Suprapubic skin (tissue), 4 donors: ENCODE results near the gene HMGCR. TPM values are rescaled to one million over a fixed set of nuclear protein-coding genes. Genes with fewer than 3 reads are reported as not detected.
"Not testable (repeated sequence)": the region's sequence is repeated elsewhere in the genome, so short reads cannot be mapped to it uniquely, and the experiment has no call there.

Experiments
- DNase-seq, 2 donors: peaks; one replicate each; pipeline ENCODE4 v3.0.0-alpha.2; 2019; ENCODE audit warnings: low spot score in 2 of 2
- H3K27ac ChIP-seq: fragments of 200-600 bp; sonication (generic); one replicate; pipeline ENCODE4 v1.5.1; 2019
- H3K27me3 ChIP-seq: fragments of 200-600 bp; sonication (generic); one replicate; pipeline ENCODE4 v1.5.1; 2019
- H3K36me3 ChIP-seq: fragments of 200-600 bp; sonication (generic); one replicate; pipeline ENCODE4 v1.5.1; 2019
- H3K4me1 ChIP-seq: fragments of 200-600 bp; sonication (generic); one replicate; pipeline ENCODE4 v1.5.1; 2019
- H3K4me3 ChIP-seq: fragments of 200-600 bp; sonication (generic); one replicate; pipeline ENCODE4 v1.5.1; 2019; ENCODE audit warnings: mild to moderate bottlenecking
- H3K9me3 ChIP-seq: fragments of 200-600 bp; sonication (generic); one replicate; pipeline ENCODE4 v1.5.1; 2019
- EP300 ChIP-seq: sonication (generic); formaldehyde crosslinking; IDR thresholded peaks from one replicate; pipeline ENCODE4 v1.6.1; 2017; ENCODE audit warnings: antibody characterized with exemption
- POLR2A ChIP-seq, 2 donors: fragments of 450-650 bp; IDR thresholded peaks; one replicate each; pipeline ENCODE4 v1.6.1; 2017; ENCODE audit warnings: antibody characterized with exemption in 2 of 2, mild to moderate bottlenecking in 2 of 2, moderate library complexity in 2 of 2
- POLR2AphosphoS5 ChIP-seq, 3 donors: sonication (generic); formaldehyde crosslinking; IDR thresholded peaks; one replicate each; pipeline ENCODE4 v1.6.1; 2017; ENCODE audit warnings: antibody characterized with exemption in 3 of 3
- WGBS: methylation state at CpG from one replicate; pipeline ENCODE4 v1.1.5; 2018; 5-methylcytosine and 5-hydroxymethylcytosine counted together
- total RNA-seq, 4 donors: library from RNA; depleted of rRNA; stranded (reverse); fragments of >200 nt; gene quantifications; one replicate each; pipeline ENCODE4 v1.1.0, GENCODE V29; 2016
- TF ChIP-seq, protein P1 (sequence below), 2 donors: fragments of 200-600 bp in 1 of 2; fragments of 450-650 bp in 1 of 2; sonication (generic) in 1 of 2; IDR thresholded peaks; one replicate each; pipeline ENCODE4 v1.5.1; 2016 to 2019; ENCODE audit warnings: antibody characterized with exemption in 2 of 2, mild to moderate bottlenecking in 1 of 2, moderate library complexity in 1 of 2

Gene HMGCR
- total RNA-seq, 4 donors from 2014 or later: 72.4 to 292 (median 96.2) TPM

DNA sequence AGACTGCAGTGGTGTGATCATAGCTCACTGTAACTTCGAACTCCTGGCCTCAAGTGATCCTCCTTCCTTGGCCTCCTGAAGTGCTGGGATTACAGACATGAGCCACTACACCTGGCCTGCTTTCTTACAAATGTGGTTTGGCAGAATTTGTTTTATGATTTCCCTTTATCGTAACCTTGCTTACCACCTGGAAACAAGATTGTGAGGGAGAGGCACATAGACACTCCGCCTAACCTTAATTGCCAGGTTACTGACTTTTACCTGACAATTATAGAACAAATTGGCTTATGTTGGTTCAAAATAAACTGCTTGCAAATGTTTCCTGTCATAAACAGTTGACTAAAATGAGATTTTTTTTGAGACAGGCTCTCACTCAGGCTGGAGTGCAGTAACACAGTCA lies 26.8 kb upstream of the HMGCR start:
- no peak for TF ChIP-seq EP300
- no peak for TF ChIP-seq POLR2A (IDR thresholded peaks at IDR 0.05)
- TF ChIP-seq, protein P1, sequence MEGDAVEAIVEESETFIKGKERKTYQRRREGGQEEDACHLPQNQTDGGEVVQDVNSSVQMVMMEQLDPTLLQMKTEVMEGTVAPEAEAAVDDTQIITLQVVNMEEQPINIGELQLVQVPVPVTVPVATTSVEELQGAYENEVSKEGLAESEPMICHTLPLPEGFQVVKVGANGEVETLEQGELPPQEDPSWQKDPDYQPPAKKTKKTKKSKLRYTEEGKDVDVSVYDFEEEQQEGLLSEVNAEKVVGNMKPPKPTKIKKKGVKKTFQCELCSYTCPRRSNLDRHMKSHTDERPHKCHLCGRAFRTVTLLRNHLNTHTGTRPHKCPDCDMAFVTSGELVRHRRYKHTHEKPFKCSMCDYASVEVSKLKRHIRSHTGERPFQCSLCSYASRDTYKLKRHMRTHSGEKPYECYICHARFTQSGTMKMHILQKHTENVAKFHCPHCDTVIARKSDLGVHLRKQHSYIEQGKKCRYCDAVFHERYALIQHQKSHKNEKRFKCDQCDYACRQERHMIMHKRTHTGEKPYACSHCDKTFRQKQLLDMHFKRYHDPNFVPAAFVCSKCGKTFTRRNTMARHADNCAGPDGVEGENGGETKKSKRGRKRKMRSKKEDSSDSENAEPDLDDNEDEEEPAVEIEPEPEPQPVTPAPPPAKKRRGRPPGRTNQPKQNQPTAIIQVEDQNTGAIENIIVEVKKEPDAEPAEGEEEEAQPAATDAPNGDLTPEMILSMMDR (IDR thresholded peaks at IDR 0.05): no peak
- no peak for TF ChIP-seq POLR2AphosphoS5 (IDR thresholded peaks at IDR 0.05)
- Histone ChIP-seq H3K4me1 (no peaks in the 10 kb centered on the region), H3K36me3 (no peaks in the 10 kb centered on the region), H3K9me3 (no peaks in the 10 kb centered on the region), H3K27me3 (no peaks in the 10 kb centered on the region), H3K27ac (no peak overlapping the region), H3K4me3 (no peak overlapping the region)
- no peak for DNase-seq
- 88% methylated on average over 3 of the region's 3 CpGs for WGBS

DNA sequence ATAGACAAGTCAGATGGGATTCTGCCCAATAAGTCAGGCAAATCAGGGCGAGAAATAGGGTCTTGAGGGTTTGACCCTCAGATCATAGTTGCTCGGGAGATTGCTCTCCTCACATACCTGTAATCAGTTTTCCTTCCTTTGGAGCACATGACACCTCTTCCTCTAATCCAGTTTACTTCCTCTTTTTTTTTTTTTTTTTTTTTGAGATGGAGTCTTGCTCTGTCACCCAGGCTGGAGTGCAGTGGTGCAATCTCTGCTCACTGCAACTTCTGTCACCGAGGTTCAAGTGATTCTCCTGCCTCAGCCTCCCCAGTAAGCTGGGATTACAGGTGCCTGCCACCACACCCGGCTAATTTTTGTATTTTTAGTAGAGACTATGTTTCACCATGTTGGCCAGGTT lies 17.9 kb upstream of the HMGCR start:
- H3K9me3 ChIP-seq, H3K4me3 ChIP-seq, DNase-seq, H3K27ac ChIP-seq, H3K27me3 ChIP-seq, H3K36me3 ChIP-seq, H3K4me1 ChIP-seq: not testable (repeated sequence)
- WGBS: 86% methylated on average over 4 of the region's 4 CpGs

DNA sequence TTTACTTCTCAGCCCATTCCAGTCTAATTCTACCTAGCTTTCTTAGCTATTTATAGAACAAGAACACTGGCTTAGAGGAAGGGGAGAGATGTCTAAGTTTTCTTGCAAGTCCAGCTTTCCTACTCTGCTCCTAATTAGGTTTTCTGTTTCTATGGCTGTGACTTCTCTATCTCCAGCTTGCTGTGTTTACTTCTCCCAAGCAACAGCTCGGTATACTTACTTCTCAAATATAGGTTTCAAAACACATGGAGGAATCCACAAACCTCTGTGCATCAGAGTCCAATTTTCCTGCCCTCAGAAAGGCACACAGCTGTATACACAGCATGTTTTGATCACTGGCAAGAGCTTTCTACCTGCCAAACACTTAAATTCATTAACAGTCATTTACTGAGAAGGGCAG lies 17.4 kb upstream of the HMGCR start:
- H3K4me3 ChIP-seq: no peak overlapping the region
- no peak for DNase-seq
- H3K36me3 ChIP-seq: no peaks in the 10 kb centered on the region
- H3K27me3 ChIP-seq: no peaks in the 10 kb centered on the region
- H3K27ac ChIP-seq: no peak overlapping the region
- no peak for TF ChIP-seq POLR2AphosphoS5 (IDR thresholded peaks at IDR 0.05)
- TF ChIP-seq, protein P1 (IDR thresholded peaks at IDR 0.05): no peak
- TF ChIP-seq EP300: no peak
- no peak for TF ChIP-seq POLR2A (IDR thresholded peaks at IDR 0.05)
- H3K9me3 ChIP-seq: no peaks in the 10 kb centered on the region
- H3K4me1 ChIP-seq: peaks cover 7% of the 10 kb centered on the region
- 52% methylated on average over 1 of the region's 1 CpG for WGBS

DNA sequence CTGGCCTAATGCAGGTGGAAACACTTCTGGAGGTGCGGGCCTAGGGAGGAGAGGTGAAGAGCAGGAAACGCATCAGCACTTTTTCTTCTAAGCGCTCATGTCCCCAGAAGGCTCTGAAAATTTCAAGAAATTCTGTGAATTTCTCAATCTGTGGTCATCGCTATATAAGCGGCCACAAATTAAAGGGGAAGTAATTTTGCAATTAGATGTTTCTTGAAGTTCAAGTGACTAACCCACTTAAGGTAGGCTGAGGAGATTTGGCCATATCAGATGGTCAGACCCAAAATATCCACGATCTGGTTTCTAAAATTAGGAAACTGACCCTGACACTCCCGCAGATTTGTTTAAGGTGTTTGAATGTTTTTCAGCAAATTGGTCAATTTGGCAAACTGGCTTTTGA lies 16.6 kb upstream of the HMGCR start:
- H3K27ac ChIP-seq: no peak overlapping the region
- TF ChIP-seq POLR2A (IDR thresholded peaks at IDR 0.05): no peak
- TF ChIP-seq POLR2AphosphoS5 (IDR thresholded peaks at IDR 0.05): no peak
- TF ChIP-seq, protein P1 (IDR thresholded peaks at IDR 0.05): no peak
- no peak for TF ChIP-seq EP300
- no peaks in the 10 kb centered on the region for H3K27me3 ChIP-seq
- H3K9me3 ChIP-seq: no peaks in the 10 kb centered on the region
- DNase-seq: no peak
- H3K4me3 ChIP-seq: no peak overlapping the region
- H3K4me1 ChIP-seq: peaks cover 7% of the 10 kb centered on the region
- H3K36me3 ChIP-seq: no peaks in the 10 kb centered on the region
- WGBS: 91% methylated on average over 7 of the region's 7 CpGs

DNA sequence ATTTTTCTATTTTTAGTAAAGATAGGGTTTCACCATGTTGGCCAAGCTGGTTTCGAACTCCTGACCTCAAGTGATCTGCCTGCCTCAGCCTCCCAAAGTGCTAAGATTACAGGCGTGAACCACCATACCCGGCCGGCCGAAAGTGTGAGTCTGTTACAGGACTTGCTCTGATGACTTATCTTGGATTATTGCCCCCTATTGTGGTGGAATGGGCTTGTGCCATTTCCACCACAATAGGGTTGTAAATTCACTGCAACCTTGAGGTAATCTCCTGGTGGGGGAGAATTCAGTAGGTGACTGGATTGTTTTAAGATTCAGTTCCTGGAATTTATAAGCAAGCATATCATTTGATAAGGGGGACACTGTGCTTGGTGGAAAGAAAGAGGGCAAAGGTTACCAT lies 15.0 kb upstream of the HMGCR start:
- H3K9me3 ChIP-seq: no peaks in the 10 kb centered on the region
- DNase-seq: no peak
- peaks cover 7% of the 10 kb centered on the region for H3K4me1 ChIP-seq
- no peaks in the 10 kb centered on the region for H3K27me3 ChIP-seq
- H3K4me3 ChIP-seq: no peak overlapping the region
- no peaks in the 10 kb centered on the region for H3K36me3 ChIP-seq
- H3K27ac ChIP-seq: no peak overlapping the region
- no peak for TF ChIP-seq POLR2A (IDR thresholded peaks at IDR 0.05)
- TF ChIP-seq, protein P1 (IDR thresholded peaks at IDR 0.05): no peak
- TF ChIP-seq POLR2AphosphoS5 (IDR thresholded peaks at IDR 0.05): no peak
- TF ChIP-seq EP300: no peak
- whole genome bisulfite sequencing: 93% methylated on average over 5 of the region's 5 CpGs

DNA sequence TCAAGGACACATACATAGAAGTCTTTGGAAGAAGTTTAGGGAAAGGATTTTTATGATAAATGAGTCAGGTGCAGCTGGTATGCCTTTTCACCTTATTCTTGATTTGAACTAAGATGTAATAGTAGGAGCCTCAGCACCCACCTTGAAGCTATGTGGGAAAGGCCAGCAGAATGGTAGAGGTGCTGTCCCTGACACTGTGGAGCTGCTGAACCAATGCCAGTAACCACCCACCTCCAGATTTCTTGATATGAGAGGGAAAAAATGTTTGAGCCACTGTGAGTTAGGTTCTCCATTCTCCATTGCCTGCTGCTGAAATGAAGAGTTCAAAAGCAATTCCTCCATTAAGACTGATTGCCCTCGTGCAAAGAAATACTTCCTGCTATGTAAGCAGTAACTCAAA lies 12.2 kb upstream of the HMGCR start:
- 54% methylated on average over 1 of the region's 1 CpG for WGBS
- Histone ChIP-seq H3K4me3 (no peak overlapping the region), H3K27ac (no peak overlapping the region), H3K27me3 (no peaks in the 10 kb centered on the region), H3K36me3 (no peaks in the 10 kb centered on the region), H3K4me1 (peaks cover 7% of the 10 kb centered on the region), H3K9me3 (no peaks in the 10 kb centered on the region)
- TF ChIP-seq POLR2A (IDR thresholded peaks at IDR 0.05) (no peak), EP300 (no peak), POLR2AphosphoS5 (IDR thresholded peaks at IDR 0.05) (no peak)
- TF ChIP-seq, protein P1 (IDR thresholded peaks at IDR 0.05): no peak
- no peak for DNase-seq
